HEK293T (cell line): ENCODE data around the gene NPAS4.
"Not testable (repeated sequence)": the region's sequence is repeated elsewhere in the genome, so short reads cannot be mapped to it uniquely, and the experiment has no call there.

Experiments
- ARNT ChIP-seq: fragments of 450-650 bp; IDR thresholded peaks from 2 replicates; pipeline ENCODE4 v1.6.1; 2017; ENCODE audit warnings: mild to moderate bottlenecking
- HDGF ChIP-seq: fragments of 450-650 bp; IDR thresholded peaks from 2 replicates; pipeline ENCODE4 v1.6.1; 2017; ENCODE audit warnings: antibody characterized with exemption, borderline replicate concordance
- NFRKB ChIP-seq: fragments of 450-650 bp; IDR thresholded peaks from 2 replicates; pipeline ENCODE4 v1.6.1; 2016; ENCODE audit warnings: mild to moderate bottlenecking, moderate library complexity
- PKNOX1 ChIP-seq: fragments of 450-650 bp; IDR thresholded peaks from 2 replicates; pipeline ENCODE4 v1.6.1; 2016
- SP1 ChIP-seq: fragments of 450-650 bp; IDR thresholded peaks from 2 replicates; pipeline ENCODE4 v1.6.1; 2017
- SUZ12 ChIP-seq: fragments of 450-650 bp; IDR thresholded peaks from 2 replicates; pipeline ENCODE4 v1.6.1; 2016; ENCODE audit warnings: mild to moderate bottlenecking
- TARDBP ChIP-seq: fragments of 450-650 bp; IDR thresholded peaks from 2 replicates; pipeline ENCODE4 v1.6.1; 2016

- TF ChIP-seq HDGF, NFRKB, ARNT, PKNOX1, SP1, SUZ12, TARDBP: not testable (repeated sequence)
Observed at GRCh38 chr11:66431287-66431686, 10.5 kb downstream of the NPAS4 start.
